Pons (tissue), 1 donor: ENCODE results near the gene CELA2B.
"Not testable (repeated sequence)": the region's sequence is repeated elsewhere in the genome, so short reads cannot be mapped to it uniquely, and the experiment has no call there.

Source experiments
- DNase-seq: peaks from one replicate; pipeline ENCODE4 v3.0.0-alpha.2; 2016; ENCODE audit warnings: low spot score

The CELA2B gene

GRCh38 chr1:15501208-15502032 lies 25.5 kb downstream of the CELA2B start:
- peak; percentile 30 for DNase-seq

- DNase-seq = no peak
Measured at GRCh38 chr1:15504436-15504835, 28.5 kb downstream of the CELA2B start.

- DNase-seq = no peak
Measured at GRCh38 chr1:15506831-15507230, 30.9 kb downstream of the CELA2B start.

GRCh38 chr1:15507278-15507677 lies 31.4 kb downstream of the CELA2B start:
- DNase-seq = no peak

- DNase-seq = no peak
Measured at GRCh38 chr1:15508700-15509487, 33.0 kb downstream of the CELA2B start.

GRCh38 chr1:15509586-15509985 lies 33.7 kb downstream of the CELA2B start:
- no peak for DNase-seq

GRCh38 chr1:15510611-15511405 lies 34.9 kb downstream of the CELA2B start:
- DNase-seq = no peak

GRCh38 chr1:15513192-15513591 lies 37.3 kb downstream of the CELA2B start:
- peak; percentile 40 for DNase-seq

- no peak for DNase-seq
Measured at GRCh38 chr1:15513919-15514318, 38.0 kb downstream of the CELA2B start.

GRCh38 chr1:15514557-15514956 lies 38.7 kb downstream of the CELA2B start:
- DNase-seq = not testable (repeated sequence)

GRCh38 chr1:15515022-15515663 lies 39.2 kb downstream of the CELA2B start:
- DNase-seq = no peak

GRCh38 chr1:15519625-15520024 lies 43.7 kb downstream of the CELA2B start:
- DNase-seq = no peak

GRCh38 chr1:15521206-15521906 lies 45.5 kb downstream of the CELA2B start:
- not testable (repeated sequence) for DNase-seq

- no peak for DNase-seq
Measured at GRCh38 chr1:15522551-15522950, 46.6 kb downstream of the CELA2B start.

GRCh38 chr1:15523104-15524020 lies 47.5 kb downstream of the CELA2B start:
- peak; percentile 72 for DNase-seq

GRCh38 chr1:15524021-15524282 lies 48.0 kb downstream of the CELA2B start, which contains the start of gene CASP9:
TSS of gene CASP9 (minus strand) at chr1:15524215. CDS start at chr1:15524200, 15 bp downstream.
- DNase-seq = no peak

- peak; percentile 99 for DNase-seq
Measured at GRCh38 chr1:15524283-15525049, 48.6 kb downstream of the CELA2B start.

GRCh38 chr1:15525050-15526020 lies 49.4 kb downstream of the CELA2B start:
- DNase-seq = peak; percentile 66
